ENCODE data around the gene TOM1L1. TPM values are rescaled to one million over a fixed set of nuclear protein-coding genes. Genes with fewer than 3 reads are reported as not detected.

The TOM1L1 gene
- 17.5 and 20.7 TPM in 2 replicates for total RNA-seq

GRCh38 chr17:54900457-54901229 lies at the start of gene TOM1L1:
Gene TOM1L1 (plus strand): TSS chr17:54900852. CDS start chr17:54900866, 14 bp downstream.

GRCh38 chr17:54968262-54968987 lies 67.8 kb downstream of the TOM1L1 start, which contains the start of the genes COX11 and STXBP4:
Gene COX11 (minus strand): TSS chr17:54968654. CDS start chr17:54968646, 8 bp downstream.
Gene STXBP4 (plus strand): TSS chr17:54968765. CDS start chr17:54986220, 17,455 bp downstream.

Other genes with a start within 250 kb of the TOM1L1 start
- 41.0 and 67.6 TPM in 2 replicates for gene COX11, start 67.8 kb downstream of the TOM1L1 start, total RNA-seq
- gene STXBP4, start 67.9 kb downstream of the TOM1L1 start, total RNA-seq = 6.2 and 9.5 TPM in 2 replicates